H1 (cell line): ENCODE measurements around the gene CPSF7. TPM values are rescaled to one million over a fixed set of nuclear protein-coding genes. Genes with fewer than 3 reads are reported as not detected.

Source experiments
- CTCF ChIA-PET: fragments of 300-600 bp; sonication (Branson Sonifier 250); formaldehyde crosslinking; loops from one replicate; lab custom pipeline; 2021; ENCODE audit not compliant: partially characterized antibody; lab: Charles Lee
- POLR2A ChIA-PET: fragments of 300-600 bp; sonication (Branson Sonifier 250); formaldehyde crosslinking; loops from one replicate; lab custom pipeline; 2021; ENCODE audit warnings: inconsistent platforms; ENCODE audit not compliant: partially characterized antibody; lab: Charles Lee
- DNase-seq, 2 experiments: peaks; one replicate each; pipeline versions ENCODE4 v3.0.0 to v3.0.0-alpha.2; 2010 to 2022; ENCODE audit warnings: low spot score in 2 of 2, low read depth in 1 of 2, mixed read lengths in 1 of 2
- FAIRE-seq: peaks from 2 replicates; lab custom pipeline; 2011; peaks lifted over from hg19 to GRCh38; lab: Jason Lieb, UNC
- H2AFZ ChIP-seq: 2 replicates; pipeline ENCODE4 v1.8.1; 2012; ENCODE audit warnings: low read length, inconsistent platforms
- H2AK5ac ChIP-seq: 2 replicates; pipeline ENCODE4 v1.6.1; 2013; ENCODE audit warnings: low read depth, low read length
- H2BK120ac ChIP-seq: replicated peaks from 2 replicates; pipeline ENCODE3; 2013; ENCODE audit warnings: low read depth, low read length, inconsistent platforms
- H2BK12ac ChIP-seq: 2 replicates; pipeline ENCODE4 v1.6.1; 2013; ENCODE audit warnings: low read depth, low read length
- H2BK15ac ChIP-seq: 2 replicates; pipeline ENCODE4 v1.6.1; 2013; ENCODE audit warnings: low read length
- H2BK20ac ChIP-seq: 2 replicates; pipeline ENCODE4 v1.6.1; 2013; ENCODE audit warnings: low read length
- H2BK5ac ChIP-seq: 2 replicates; pipeline ENCODE4 v1.6.1; 2013; ENCODE audit warnings: low read depth, low read length
- H3K14ac ChIP-seq: 2 replicates; pipeline ENCODE4 v1.6.1; 2013; ENCODE audit warnings: inconsistent platforms; ENCODE audit not compliant: insufficient read length
- H3K18ac ChIP-seq: 2 replicates; pipeline ENCODE4 v1.6.1; 2013; ENCODE audit warnings: low read length; ENCODE audit errors: extremely low read depth
- H3K23ac ChIP-seq: 2 replicates; pipeline ENCODE4 v1.6.1; 2013; ENCODE audit warnings: inconsistent platforms; ENCODE audit not compliant: insufficient read length
- H3K23me2 ChIP-seq: 2 replicates; pipeline ENCODE4 v1.6.1; 2013; ENCODE audit warnings: low read depth, low read length
- H3K27ac ChIP-seq: 2 replicates; pipeline ENCODE4 v1.6.1; 2011; ENCODE audit warnings: low read depth, low read length, inconsistent platforms
- H3K27me3 ChIP-seq, 4 experiments: replicated peaks in 1 of 4; 1 replicate in 1 of 4; 2 replicates in 3 of 4; pipeline versions ENCODE4 v1.6.1 to v1.8.1; 2011 to 2013; ENCODE audit warnings: low read length in 3 of 4, mild to moderate bottlenecking in 3 of 4, inconsistent platforms in 2 of 4, mixed read lengths in 2 of 4, moderate library complexity in 1 of 4; ENCODE audit not compliant: control insufficient read depth in 3 of 4, insufficient read depth in 3 of 4; ENCODE audit errors: extremely low read depth in 1 of 4
- H3K36me3 ChIP-seq, 4 experiments: 2 replicates each; pipeline versions ENCODE4 v1.6.1 to v1.8.1; 2011 to 2013; ENCODE audit warnings: mild to moderate bottlenecking in 4 of 4, low read length in 3 of 4, moderate library complexity in 2 of 4, control low read depth in 1 of 4, inconsistent platforms in 1 of 4; ENCODE audit not compliant: insufficient read depth in 4 of 4, control insufficient read depth in 2 of 4
- H3K4ac ChIP-seq: replicated peaks from 2 replicates; pipeline ENCODE3; 2013; ENCODE audit warnings: low read length, low read depth, mixed read lengths, inconsistent platforms; ENCODE audit not compliant: insufficient read length
- H3K4me1 ChIP-seq, 4 experiments: replicated peaks in 1 of 4; 1 replicate in 1 of 4; 2 replicates in 3 of 4; pipeline versions ENCODE4 v1.6.1 to v1.8.1; 2011 to 2013; ENCODE audit warnings: low read length in 3 of 4, inconsistent platforms in 2 of 4, mixed read lengths in 1 of 4; ENCODE audit not compliant: insufficient read depth in 4 of 4, control insufficient read depth in 3 of 4
- H3K4me2 ChIP-seq, 2 experiments: 2 replicates each; pipeline versions ENCODE4 v1.6.1 to v1.8.1; 2011 to 2013; ENCODE audit warnings: low read depth in 2 of 2, low read length in 2 of 2, control low read depth in 1 of 2, inconsistent platforms in 1 of 2, mild to moderate bottlenecking in 1 of 2; ENCODE audit not compliant: insufficient read depth in 1 of 2
- H3K4me3 ChIP-seq, 4 experiments: fragments of 200-600, 300-600 bp in 1 of 4; sonication (generic), shearing (Covaris generic), sonication (Bioruptor Twin) in 1 of 4; 2 replicates each; pipeline versions ENCODE4 v1.5.1 to v1.8.1; 2011 to 2016; ENCODE audit warnings: low read length in 4 of 4, low read depth in 3 of 4, control low read depth in 2 of 4, inconsistent platforms in 2 of 4, mild to moderate bottlenecking in 2 of 4, mixed read lengths in 1 of 4, moderate library complexity in 1 of 4; ENCODE audit not compliant: insufficient read depth in 2 of 4; ENCODE audit errors: extremely low read depth in 1 of 4
- H3K56ac ChIP-seq: replicated peaks from 2 replicates; pipeline ENCODE3; 2013; ENCODE audit warnings: low read depth, mild to moderate bottlenecking, mixed read lengths, low read length, inconsistent platforms; ENCODE audit not compliant: insufficient read length
- H3K79me1 ChIP-seq: 2 replicates; pipeline ENCODE4 v1.6.1; 2013; ENCODE audit warnings: low read depth, low read length, control low read depth
- H3K79me2 ChIP-seq, 2 experiments: 2 replicates each; pipeline versions ENCODE4 v1.6.1 to v1.8.1; 2012 to 2013; ENCODE audit warnings: low read length in 2 of 2, mild to moderate bottlenecking in 2 of 2, inconsistent platforms in 1 of 2; ENCODE audit not compliant: insufficient read depth in 2 of 2, control insufficient read depth in 1 of 2
- H3K9ac ChIP-seq, 4 experiments: replicated peaks in 1 of 4; 1 replicate in 1 of 4; 2 replicates in 3 of 4; pipeline versions ENCODE4 v1.6.1 to v1.8.1; 2011 to 2013; ENCODE audit warnings: low read depth in 3 of 4, low read length in 3 of 4, control low read depth in 2 of 4, mild to moderate bottlenecking in 2 of 4, moderate library complexity in 2 of 4, inconsistent platforms in 1 of 4; ENCODE audit errors: extremely low read depth in 1 of 4
- H3K9me3 ChIP-seq, 2 experiments: 2 replicates each; pipeline versions ENCODE4 v1.6.1 to v1.8.1; 2012 to 2013; ENCODE audit warnings: mild to moderate bottlenecking in 2 of 2, moderate library complexity in 2 of 2, control low read depth in 1 of 2, inconsistent platforms in 1 of 2, low read depth in 1 of 2, low read length in 1 of 2, mixed read lengths in 1 of 2; ENCODE audit not compliant: insufficient read depth in 2 of 2
- H4K20me1 ChIP-seq, 2 experiments: replicated peaks in 1 of 2; 2 replicates each; pipeline versions ENCODE3 to v1.8.1; 2011 to 2013; ENCODE audit warnings: inconsistent platforms in 2 of 2, low read length in 2 of 2, mild to moderate bottlenecking in 1 of 2; ENCODE audit not compliant: insufficient read depth in 2 of 2, control insufficient read depth in 1 of 2
- H4K5ac ChIP-seq: 2 replicates; pipeline ENCODE4 v1.6.1; 2013; ENCODE audit warnings: low read length, low read depth, mixed read lengths, inconsistent platforms; ENCODE audit not compliant: insufficient read length
- H4K8ac ChIP-seq: 2 replicates; pipeline ENCODE4 v1.8.0; 2013; ENCODE audit warnings: mild to moderate bottlenecking, moderate library complexity, low read length, inconsistent platforms; ENCODE audit not compliant: insufficient read depth; ENCODE audit errors: extremely low read depth
- H4K91ac ChIP-seq: replicated peaks from 2 replicates; pipeline ENCODE3; 2013; ENCODE audit warnings: low read length, mixed read lengths, inconsistent platforms; ENCODE audit not compliant: insufficient read length
- CREB1 ChIP-seq: IDR thresholded peaks from 2 replicates; pipeline ENCODE4 v1.6.1; 2012; ENCODE audit warnings: inconsistent platforms
- MAFK ChIP-seq: IDR thresholded peaks from 2 replicates; pipeline ENCODE4 v1.6.1; 2012; ENCODE audit warnings: low read depth, mild to moderate bottlenecking, improper control_type of control experiment, low read length
- SP4 ChIP-seq: IDR thresholded peaks from 2 replicates; pipeline ENCODE4 v1.6.1; 2012; ENCODE audit warnings: low read length, inconsistent platforms
- WGBS, 2 experiments: shearing (Covaris generic) in 1 of 2; methylation state at CpG; one replicate each; pipeline versions ENCODE4 v1.1.6 to v1.1.7; 2013 to 2015; ENCODE audit warnings: low lambda C conversion rate in 2 of 2, mixed read lengths in 2 of 2, inconsistent platforms in 1 of 2, low coverage in 1 of 2, missing lambda C conversion rate in 1 of 2; ENCODE audit not compliant: insufficient replicate concordance in 2 of 2, insufficient coverage in 1 of 2, insufficient read length in 1 of 2; ENCODE audit errors: extremely low coverage in 1 of 2, missing lambda C conversion rate in 1 of 2; 5-methylcytosine and 5-hydroxymethylcytosine counted together
- polyA plus RNA-seq, 7 experiments: library from polyadenylated mRNA; depleted of rRNA in 3 of 7; stranded (reverse) in 5 of 7; unstranded in 2 of 7; fragments of >200 nt in 5 of 7; fragments of 200-250 nt in 2 of 7; gene quantifications; 1 replicate in 5 of 7; 2 replicates in 1 of 7; 4 replicates in 1 of 7; pipeline versions ENCODE4 v1.2.1 to v1.2.3, GENCODE V29; 2011 to 2013; ENCODE audit warnings: missing spikeins in 2 of 7, mixed read lengths in 2 of 7
- total RNA-seq: library from RNA; stranded (reverse); fragmentation: NEBNext Ultra II Directional; extraction: Animal tissue kit (Norgen Biotek cat#: 25700); gene quantifications from 2 replicates; pipeline ENCODE4 v1.2.1, GENCODE V29; 2021
- TF ChIP-seq, protein P1 (sequence below), 3 experiments: IDR thresholded peaks; 1 replicate in 2 of 3; 2 replicates in 1 of 3; pipeline versions ENCODE4 v1.5.1 to v1.6.1; 2011; ENCODE audit warnings: low read length in 3 of 3, mild to moderate bottlenecking in 3 of 3, inconsistent platforms in 2 of 3, low read depth in 1 of 3, moderate library complexity in 1 of 3; ENCODE audit not compliant: insufficient read depth in 1 of 3; ENCODE audit errors: control extremely low read depth in 1 of 3

CPSF7 gene
- total and polyA plus RNA-seq, 2 of the 8 experiments (the other 6 are each of a cell fraction or from before 2014, with no cell fraction given), result 95.9 to 122 TPM

DNA sequence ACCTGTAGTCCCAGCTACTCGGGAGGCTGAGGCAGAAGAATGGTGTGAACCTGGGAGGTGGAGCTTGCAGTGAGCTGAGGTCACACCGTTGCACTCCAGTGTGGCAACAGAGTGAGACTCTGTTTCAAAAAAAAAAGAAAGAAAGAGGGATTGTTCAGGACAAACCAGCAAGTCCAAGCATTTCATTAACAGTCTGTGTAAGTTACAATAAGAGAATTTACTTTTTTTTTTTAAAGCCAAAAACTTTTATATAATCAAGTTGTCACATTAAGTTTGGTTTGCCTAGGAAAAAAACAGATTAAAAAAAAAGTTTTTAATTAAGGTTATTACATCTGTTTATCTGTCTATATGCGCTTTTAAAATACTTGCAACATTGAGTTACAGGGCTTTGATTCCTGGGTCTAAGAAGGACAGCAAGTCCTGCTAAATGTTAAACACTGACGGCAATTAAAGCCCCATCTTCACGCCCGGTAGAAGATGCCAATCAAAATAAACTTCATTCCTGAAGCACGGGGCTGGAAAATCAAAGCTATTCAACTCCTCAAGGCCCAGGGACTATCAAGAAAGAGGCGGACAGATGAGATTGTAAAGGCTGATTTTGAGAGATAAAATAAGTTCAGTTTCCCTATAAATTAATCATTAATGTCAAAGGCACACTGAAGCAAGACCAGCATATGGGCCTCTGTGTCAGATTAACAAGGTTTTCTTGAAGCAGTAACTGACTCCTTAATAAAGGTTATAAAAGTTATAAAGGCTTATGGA, 56.9 kb downstream of the CPSF7 start:
- no peaks in the 10 kb centered on the region for H3K79me2 ChIP-seq
- no peak overlapping the region for H3K56ac ChIP-seq
- H2BK20ac ChIP-seq, result no peak overlapping the region
- H4K91ac ChIP-seq, result no peak overlapping the region
- H3K14ac ChIP-seq, result no peak overlapping the region
- H3K4ac ChIP-seq, result no peak overlapping the region
- H3K9me3 ChIP-seq, result peaks cover 16 to 19% of the 10 kb centered on the region in 2 experiments
- no peak for FAIRE-seq
- H2BK15ac ChIP-seq, result no peak overlapping the region
- CTCF ChIA-PET, result interaction anchor here (0.6 to 22.8 kb wide), 5 partner anchors 9 to 119 kb away, joined by 3 to 255 read pairs (median 21); partner anchors contain the start of genes DDB1, TKFC and TMEM138
- no peak overlapping the region for H2BK5ac ChIP-seq
- no peak overlapping the region for H2AFZ ChIP-seq
- no peaks in the 10 kb centered on the region for H3K23me2 ChIP-seq
- no peak overlapping the region for H3K9ac ChIP-seq
- no peak for TF ChIP-seq MAFK
- TF ChIP-seq SP4, result no peak
- no peak for TF ChIP-seq CREB1
- TF ChIP-seq, protein P1, sequence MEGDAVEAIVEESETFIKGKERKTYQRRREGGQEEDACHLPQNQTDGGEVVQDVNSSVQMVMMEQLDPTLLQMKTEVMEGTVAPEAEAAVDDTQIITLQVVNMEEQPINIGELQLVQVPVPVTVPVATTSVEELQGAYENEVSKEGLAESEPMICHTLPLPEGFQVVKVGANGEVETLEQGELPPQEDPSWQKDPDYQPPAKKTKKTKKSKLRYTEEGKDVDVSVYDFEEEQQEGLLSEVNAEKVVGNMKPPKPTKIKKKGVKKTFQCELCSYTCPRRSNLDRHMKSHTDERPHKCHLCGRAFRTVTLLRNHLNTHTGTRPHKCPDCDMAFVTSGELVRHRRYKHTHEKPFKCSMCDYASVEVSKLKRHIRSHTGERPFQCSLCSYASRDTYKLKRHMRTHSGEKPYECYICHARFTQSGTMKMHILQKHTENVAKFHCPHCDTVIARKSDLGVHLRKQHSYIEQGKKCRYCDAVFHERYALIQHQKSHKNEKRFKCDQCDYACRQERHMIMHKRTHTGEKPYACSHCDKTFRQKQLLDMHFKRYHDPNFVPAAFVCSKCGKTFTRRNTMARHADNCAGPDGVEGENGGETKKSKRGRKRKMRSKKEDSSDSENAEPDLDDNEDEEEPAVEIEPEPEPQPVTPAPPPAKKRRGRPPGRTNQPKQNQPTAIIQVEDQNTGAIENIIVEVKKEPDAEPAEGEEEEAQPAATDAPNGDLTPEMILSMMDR (IDR thresholded peaks at IDR 0.05; ENCODE audit: control extremely low read depth in 1 of 3, insufficient read depth in 1 of 3, low read depth in 1 of 3, low read length in 3 of 3), result no peak
- no peaks in the 10 kb centered on the region for H3K79me1 ChIP-seq
- POLR2A ChIA-PET, result interaction anchor here (0.8 to 38.6 kb wide), 3 partner anchors 20 to 34 kb away, joined by 3 to 1106 read pairs (median 3); partner anchors contain the start of genes CYB561A3, DDB1, TKFC and TMEM138
- no peak overlapping the region for H3K4me3 ChIP-seq
- no peak overlapping the region for H4K8ac ChIP-seq
- no peaks in the 10 kb centered on the region for H3K4me1 ChIP-seq
- H3K18ac ChIP-seq, result no peak overlapping the region
- 94% methylated on average over 8 of the region's 8 CpGs; no CpG with 5 or more reads in 1 of the 2 experiments for WGBS, 2 experiments
- no peak overlapping the region for H3K27ac ChIP-seq
- no peaks in the 10 kb centered on the region for H4K20me1 ChIP-seq
- H2BK120ac ChIP-seq, result no peak overlapping the region
- no peaks in the 10 kb centered on the region for H3K27me3 ChIP-seq
- H3K36me3 ChIP-seq, result peaks cover 3 to 59% (median 22%) of the 10 kb centered on the region in 4 experiments; a peak in 7 of 8 replicates
- no peak for DNase-seq
- no peak overlapping the region for H4K5ac ChIP-seq
- no peak overlapping the region for H2BK12ac ChIP-seq
- no peak overlapping the region for H3K4me2 ChIP-seq
- H2AK5ac ChIP-seq, result no peak overlapping the region
- no peak overlapping the region for H3K23ac ChIP-seq
